Neural cell (in vitro differentiated cells): ENCODE data around the gene PDE4D. TPM values are rescaled to one million over a fixed set of nuclear protein-coding genes. Genes with fewer than 3 reads are reported as not detected.

Source experiments
- H2AFZ ChIP-seq: fragments of 200-600, 300-800 bp; sonication (generic), shearing (Covaris generic); 2 replicates; pipeline ENCODE4 v1.6.0; 2014; ENCODE audit warnings: low read depth, mild to moderate bottlenecking, antibody characterized with exemption, low read length, moderate library complexity
- H3F3A ChIP-seq: fragments of 200-600 bp; shearing (Covaris generic); 2 replicates; pipeline ENCODE4 v1.6.1; 2016; ENCODE audit warnings: mild to moderate bottlenecking, moderate library complexity, mixed read lengths, antibody characterized with exemption, low read length; ENCODE audit not compliant: insufficient read depth, poor library complexity, severe bottlenecking
- H3K27ac ChIP-seq: fragments of 200-600, 300-800 bp; sonication (generic), shearing (Covaris generic); 2 replicates; pipeline ENCODE4 v1.5.1; 2014; ENCODE audit warnings: mild to moderate bottlenecking, low read length, moderate library complexity
- H3K27me3 ChIP-seq: fragments of 300-800, 200-600 bp; sonication (generic), shearing (Covaris generic); 2 replicates; pipeline ENCODE4 v1.6.0; 2014; ENCODE audit warnings: mild to moderate bottlenecking, low read depth, low read length, moderate library complexity; ENCODE audit not compliant: insufficient read depth
- H3K36me3 ChIP-seq: fragments of 300-800, 200-600 bp; sonication (generic), shearing (Covaris generic); 2 replicates; pipeline ENCODE4 v1.5.1; 2014; ENCODE audit warnings: mild to moderate bottlenecking, antibody characterized with exemption, low read length, moderate library complexity; ENCODE audit not compliant: insufficient read depth
- H3K4me2 ChIP-seq: fragments of 300-800, 200-600 bp; sonication (generic), shearing (Covaris generic); 2 replicates; pipeline ENCODE4 v1.6.0; 2014; ENCODE audit warnings: mild to moderate bottlenecking, low read length
- H3K4me3 ChIP-seq: fragments of 300-800, 200-600 bp; sonication (generic), shearing (Covaris generic); 2 replicates; pipeline ENCODE4 v1.5.1; 2014; ENCODE audit warnings: mild to moderate bottlenecking, low read length, moderate library complexity
- H3K79me2 ChIP-seq: fragments of 200-600 bp; shearing (Covaris generic); replicated peaks from 2 replicates; pipeline ENCODE4 v1.6.0; 2014; ENCODE audit warnings: mild to moderate bottlenecking, low read length, moderate library complexity; ENCODE audit not compliant: insufficient read depth
- H3K9ac ChIP-seq: fragments of 300-800, 200-600 bp; sonication (generic), shearing (Covaris generic); 2 replicates; pipeline ENCODE4 v1.6.1; 2016; ENCODE audit warnings: mild to moderate bottlenecking, low read length, mixed read lengths
- H3K9me2 ChIP-seq: fragments of 200-600 bp; shearing (Covaris generic); 2 replicates; pipeline ENCODE4 v1.6.1; 2016; ENCODE audit warnings: mild to moderate bottlenecking, low read length, mixed read lengths; ENCODE audit not compliant: insufficient read depth
- H3K9me3 ChIP-seq: fragments of 200-600, 300-800 bp; sonication (generic), shearing (Covaris generic); 2 replicates; pipeline ENCODE4 v1.6.1; 2016; ENCODE audit warnings: mild to moderate bottlenecking, mixed run types, low read length, moderate library complexity, mixed read lengths
- H4K20me1 ChIP-seq: fragments of 200-600 bp; shearing (Covaris generic); 2 replicates; pipeline ENCODE4 v1.6.1; 2016; ENCODE audit warnings: mild to moderate bottlenecking, mixed run types; ENCODE audit not compliant: insufficient read depth
- EP300 ChIP-seq: fragments of 450-650 bp; conservative IDR thresholded peaks from 2 replicates; pipeline ENCODE4 v1.6.1; 2014; ENCODE audit warnings: antibody characterized with exemption, mild to moderate bottlenecking, moderate library complexity; ENCODE audit not compliant: poor library complexity, severe bottlenecking
- EZH2 ChIP-seq: fragments of 200-600, 300-800 bp; shearing (Covaris generic), sonication (generic); IDR thresholded peaks from 2 replicates; pipeline ENCODE4 v1.6.1; 2014; ENCODE audit warnings: antibody characterized with exemption, low read length, borderline replicate concordance, mild to moderate bottlenecking; ENCODE audit not compliant: insufficient read depth, poor library complexity, severe bottlenecking
- MXI1 ChIP-seq: fragments of 450-650 bp; conservative IDR thresholded peaks from 2 replicates; pipeline ENCODE4 v1.6.1; 2014; ENCODE audit warnings: antibody characterized with exemption, mild to moderate bottlenecking; ENCODE audit not compliant: poor library complexity, severe bottlenecking
- POLR2AphosphoS5 ChIP-seq: IDR thresholded peaks from 2 replicates; pipeline ENCODE4 v1.6.1; 2012
- RAD21 ChIP-seq: fragments of 450-650 bp; conservative IDR thresholded peaks from 2 replicates; pipeline ENCODE4 v1.6.1; 2014; ENCODE audit warnings: antibody characterized with exemption, mild to moderate bottlenecking, moderate library complexity
- SMC3 ChIP-seq: fragments of 450-650 bp; conservative IDR thresholded peaks from 2 replicates; pipeline ENCODE4 v1.6.1; 2014; ENCODE audit warnings: antibody characterized with exemption, mild to moderate bottlenecking, moderate library complexity; ENCODE audit not compliant: poor library complexity
- TAF1 ChIP-seq: IDR thresholded peaks from 2 replicates; pipeline ENCODE4 v1.6.1; 2012; ENCODE audit warnings: low read depth
- polyA plus RNA-seq: library from polyadenylated mRNA; depleted of rRNA; stranded (reverse); fragments of >200 nt; gene quantifications from 2 replicates; pipeline ENCODE4 v1.2.3, GENCODE V29; 2014
- TF ChIP-seq, protein P1 (sequence below): IDR thresholded peaks from 2 replicates; pipeline ENCODE4 v1.6.1; 2012; ENCODE audit warnings: borderline replicate concordance
- TF ChIP-seq, protein P2 (sequence below): fragments of 450-650 bp; IDR thresholded peaks from 2 replicates; pipeline ENCODE4 v1.5.1; 2014; ENCODE audit warnings: antibody characterized with exemption, mild to moderate bottlenecking, moderate library complexity; ENCODE audit not compliant: poor library complexity, severe bottlenecking

Gene PDE4D
- polyA plus RNA-seq, 1 donor from 2014 or later = 42.8 TPM

DNA sequence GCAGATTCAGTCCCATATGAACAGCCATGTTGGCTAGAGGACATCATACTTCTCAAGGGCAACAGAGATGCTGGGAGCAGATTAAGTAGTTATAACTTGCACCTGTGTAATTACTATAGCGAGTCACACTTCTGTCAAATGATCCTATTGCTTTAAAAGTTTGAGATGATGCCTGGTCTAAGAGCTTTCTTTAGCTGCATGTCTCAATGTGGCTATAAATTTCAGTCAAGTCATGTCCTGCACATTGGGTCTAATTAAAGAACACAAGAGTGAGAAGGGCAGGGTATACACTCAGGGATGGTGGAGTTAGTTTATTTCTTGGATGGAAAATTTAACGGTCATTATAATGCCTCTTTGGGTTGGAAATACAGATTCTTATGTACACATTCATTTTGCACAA is 753.4 kb downstream of the PDE4D start:
- Histone ChIP-seq H3K4me2 (no peak overlapping the region), H2AFZ (no peak overlapping the region), H4K20me1 (no peaks in the 10 kb centered on the region), H3K9ac (no peak overlapping the region), H3K27ac (no peak overlapping the region), H3K9me2 (no peaks in the 10 kb centered on the region), H3K9me3 (no peaks in the 10 kb centered on the region), H3K79me2 (no peaks in the 10 kb centered on the region), H3K36me3 (no peaks in the 10 kb centered on the region), H3K27me3 (no peaks in the 10 kb centered on the region), H3K4me3 (no peak overlapping the region), H3F3A (no peaks in the 10 kb centered on the region)
- TF ChIP-seq RAD21 (no peak), EZH2 (no peak)

DNA sequence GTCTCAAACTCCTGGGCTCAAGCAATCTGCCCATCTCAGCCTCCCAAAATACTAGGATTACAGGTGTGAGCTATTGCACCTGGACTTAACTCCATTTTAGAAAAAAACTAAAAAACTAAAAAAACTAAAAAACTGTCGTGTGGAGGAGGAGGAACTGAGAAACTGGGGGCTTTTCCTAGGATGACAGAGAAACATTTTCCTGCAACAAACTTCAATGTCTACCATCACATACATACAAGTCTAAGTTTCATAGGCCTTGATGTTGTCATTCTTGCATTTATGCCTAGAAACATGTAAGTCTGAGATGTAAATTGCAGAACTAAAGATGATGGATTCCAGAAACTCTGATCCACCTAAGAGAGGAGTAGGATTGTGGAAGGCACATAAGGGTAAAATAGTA is 753.8 kb downstream of the PDE4D start:
- no peaks in the 10 kb centered on the region for H3K9me2 ChIP-seq
- H3K4me3 ChIP-seq = no peak overlapping the region
- H3K27ac ChIP-seq = no peak overlapping the region
- H3K27me3 ChIP-seq = no peaks in the 10 kb centered on the region
- TF ChIP-seq RAD21 (no peak), EP300 (no peak), SMC3 (no peak), POLR2AphosphoS5 (no peak), MXI1 (no peak), TAF1 (no peak), EZH2 (no peak)
- TF ChIP-seq, protein P1, sequence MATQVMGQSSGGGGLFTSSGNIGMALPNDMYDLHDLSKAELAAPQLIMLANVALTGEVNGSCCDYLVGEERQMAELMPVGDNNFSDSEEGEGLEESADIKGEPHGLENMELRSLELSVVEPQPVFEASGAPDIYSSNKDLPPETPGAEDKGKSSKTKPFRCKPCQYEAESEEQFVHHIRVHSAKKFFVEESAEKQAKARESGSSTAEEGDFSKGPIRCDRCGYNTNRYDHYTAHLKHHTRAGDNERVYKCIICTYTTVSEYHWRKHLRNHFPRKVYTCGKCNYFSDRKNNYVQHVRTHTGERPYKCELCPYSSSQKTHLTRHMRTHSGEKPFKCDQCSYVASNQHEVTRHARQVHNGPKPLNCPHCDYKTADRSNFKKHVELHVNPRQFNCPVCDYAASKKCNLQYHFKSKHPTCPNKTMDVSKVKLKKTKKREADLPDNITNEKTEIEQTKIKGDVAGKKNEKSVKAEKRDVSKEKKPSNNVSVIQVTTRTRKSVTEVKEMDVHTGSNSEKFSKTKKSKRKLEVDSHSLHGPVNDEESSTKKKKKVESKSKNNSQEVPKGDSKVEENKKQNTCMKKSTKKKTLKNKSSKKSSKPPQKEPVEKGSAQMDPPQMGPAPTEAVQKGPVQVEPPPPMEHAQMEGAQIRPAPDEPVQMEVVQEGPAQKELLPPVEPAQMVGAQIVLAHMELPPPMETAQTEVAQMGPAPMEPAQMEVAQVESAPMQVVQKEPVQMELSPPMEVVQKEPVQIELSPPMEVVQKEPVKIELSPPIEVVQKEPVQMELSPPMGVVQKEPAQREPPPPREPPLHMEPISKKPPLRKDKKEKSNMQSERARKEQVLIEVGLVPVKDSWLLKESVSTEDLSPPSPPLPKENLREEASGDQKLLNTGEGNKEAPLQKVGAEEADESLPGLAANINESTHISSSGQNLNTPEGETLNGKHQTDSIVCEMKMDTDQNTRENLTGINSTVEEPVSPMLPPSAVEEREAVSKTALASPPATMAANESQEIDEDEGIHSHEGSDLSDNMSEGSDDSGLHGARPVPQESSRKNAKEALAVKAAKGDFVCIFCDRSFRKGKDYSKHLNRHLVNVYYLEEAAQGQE = no peak
- TF ChIP-seq, protein P2, sequence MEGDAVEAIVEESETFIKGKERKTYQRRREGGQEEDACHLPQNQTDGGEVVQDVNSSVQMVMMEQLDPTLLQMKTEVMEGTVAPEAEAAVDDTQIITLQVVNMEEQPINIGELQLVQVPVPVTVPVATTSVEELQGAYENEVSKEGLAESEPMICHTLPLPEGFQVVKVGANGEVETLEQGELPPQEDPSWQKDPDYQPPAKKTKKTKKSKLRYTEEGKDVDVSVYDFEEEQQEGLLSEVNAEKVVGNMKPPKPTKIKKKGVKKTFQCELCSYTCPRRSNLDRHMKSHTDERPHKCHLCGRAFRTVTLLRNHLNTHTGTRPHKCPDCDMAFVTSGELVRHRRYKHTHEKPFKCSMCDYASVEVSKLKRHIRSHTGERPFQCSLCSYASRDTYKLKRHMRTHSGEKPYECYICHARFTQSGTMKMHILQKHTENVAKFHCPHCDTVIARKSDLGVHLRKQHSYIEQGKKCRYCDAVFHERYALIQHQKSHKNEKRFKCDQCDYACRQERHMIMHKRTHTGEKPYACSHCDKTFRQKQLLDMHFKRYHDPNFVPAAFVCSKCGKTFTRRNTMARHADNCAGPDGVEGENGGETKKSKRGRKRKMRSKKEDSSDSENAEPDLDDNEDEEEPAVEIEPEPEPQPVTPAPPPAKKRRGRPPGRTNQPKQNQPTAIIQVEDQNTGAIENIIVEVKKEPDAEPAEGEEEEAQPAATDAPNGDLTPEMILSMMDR = no peak
- H3K9me3 ChIP-seq = no peaks in the 10 kb centered on the region
- no peaks in the 10 kb centered on the region for H4K20me1 ChIP-seq
- no peak overlapping the region for H3K4me2 ChIP-seq
- H3F3A ChIP-seq = no peaks in the 10 kb centered on the region
- no peak overlapping the region for H2AFZ ChIP-seq
- H3K36me3 ChIP-seq = no peaks in the 10 kb centered on the region
- no peaks in the 10 kb centered on the region for H3K79me2 ChIP-seq
- H3K9ac ChIP-seq = no peak overlapping the region

DNA sequence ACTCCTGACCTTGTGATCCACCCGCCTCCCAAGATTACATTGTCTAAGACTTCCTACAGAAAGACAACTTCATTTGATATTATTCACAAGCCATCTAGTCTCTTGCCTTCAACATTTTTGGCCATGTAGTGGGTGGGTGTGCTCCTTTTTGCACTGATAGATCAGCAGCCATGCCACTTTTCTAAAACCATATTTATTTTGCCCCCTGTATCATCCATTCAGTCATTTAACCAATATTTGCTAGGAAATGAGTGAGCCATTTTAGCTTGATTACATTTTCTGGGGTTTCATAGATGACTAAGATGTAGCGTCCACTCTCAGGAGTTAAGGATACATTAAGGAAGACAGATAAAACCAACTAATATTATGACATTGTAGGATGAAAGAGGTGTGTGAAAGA is 755.0 kb downstream of the PDE4D start:
- no peak overlapping the region for H3K9ac ChIP-seq
- no peaks in the 10 kb centered on the region for H3K9me2 ChIP-seq
- H3F3A ChIP-seq = no peaks in the 10 kb centered on the region
- H2AFZ ChIP-seq = no peak overlapping the region
- H3K27ac ChIP-seq = no peak overlapping the region
- TF ChIP-seq RAD21 (no peak), MXI1 (no peak), SMC3 (no peak), EP300 (no peak), EZH2 (no peak), TAF1 (no peak), POLR2AphosphoS5 (no peak)
- TF ChIP-seq, protein P2 = no peak
- TF ChIP-seq, protein P1 = no peak
- no peaks in the 10 kb centered on the region for H4K20me1 ChIP-seq
- no peaks in the 10 kb centered on the region for H3K79me2 ChIP-seq
- no peaks in the 10 kb centered on the region for H3K36me3 ChIP-seq
- H3K9me3 ChIP-seq = no peaks in the 10 kb centered on the region
- no peak overlapping the region for H3K4me3 ChIP-seq
- H3K4me2 ChIP-seq = no peak overlapping the region
- H3K27me3 ChIP-seq = no peaks in the 10 kb centered on the region
